HCT116 (cell line): Measurements from ENCODE around the gene TENM3.

Experiments used
- EZH2 ChIP-seq: fragments of 200-600 bp; sonication (generic); IDR thresholded peaks from 2 replicates; pipeline ENCODE4 v1.6.1; 2017; ENCODE audit warnings: antibody characterized with exemption, mixed run types
- EZH2phosphoT487 ChIP-seq: fragments of 200-600 bp; IDR thresholded peaks from 2 replicates; pipeline ENCODE4 v1.6.1; 2018; ENCODE audit warnings: antibody characterized with exemption, borderline replicate concordance
- POLR2A ChIP-seq: IDR thresholded peaks from 2 replicates; pipeline ENCODE4 v1.7.0; 2011; ENCODE audit warnings: borderline replicate concordance; ENCODE audit not compliant: insufficient read depth, insufficient read length; ENCODE audit errors: extremely low read depth
- POLR2AphosphoS5 ChIP-seq: IDR thresholded peaks from 2 replicates; pipeline ENCODE4 v1.6.1; 2011; ENCODE audit warnings: mild to moderate bottlenecking, low read depth, low read length, moderate library complexity
- RAD21 ChIP-seq: IDR thresholded peaks from 2 replicates; pipeline ENCODE4 v1.6.1; 2012; ENCODE audit warnings: low read depth, mild to moderate bottlenecking
- SP1 ChIP-seq: IDR thresholded peaks from 2 replicates; pipeline ENCODE4 v1.6.1; 2012; ENCODE audit warnings: low read depth
- ZNF274 ChIP-seq: fragments of 200-500 bp; sonication (Bioruptor generic); IDR thresholded peaks from 2 replicates; pipeline ENCODE4 v1.6.1; 2014; ENCODE audit warnings: mild to moderate bottlenecking, low read depth, low read length, inconsistent platforms
- TF ChIP-seq, protein P1 (sequence below), 3 experiments: fragments of 200-600 bp in 1 of 3; sonication (generic) in 1 of 3; IDR thresholded peaks in 2 of 3; conservative IDR thresholded peaks in 1 of 3; 2 replicates each; pipeline ENCODE4 v1.5.1; 2012 to 2017; ENCODE audit warnings: low read depth in 2 of 3, low read length in 2 of 3, antibody characterized with exemption in 1 of 3, borderline replicate concordance in 1 of 3, control low read depth in 1 of 3, mild to moderate bottlenecking in 1 of 3, mixed read lengths in 1 of 3, mixed run types in 1 of 3, moderate library complexity in 1 of 3; ENCODE audit not compliant: insufficient read depth in 1 of 3

DNA sequence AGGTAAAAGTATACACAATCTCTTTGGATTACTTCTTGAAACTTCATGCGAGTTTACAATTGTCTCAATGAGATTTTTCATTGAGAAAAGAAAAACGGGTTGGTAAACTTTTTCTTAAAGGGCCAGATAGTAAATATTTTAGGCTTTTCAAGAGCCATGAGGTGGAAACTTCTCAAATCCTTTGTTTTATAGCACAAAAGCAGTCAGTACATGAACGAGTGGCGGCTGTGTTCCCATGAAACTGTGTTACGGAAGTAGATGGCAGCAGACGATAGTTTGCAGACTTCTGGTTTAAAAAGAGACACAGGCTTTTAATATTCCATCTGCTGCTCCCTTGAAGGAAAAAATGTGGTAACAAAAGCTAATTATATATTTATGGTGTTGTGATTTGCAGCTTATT lies 332.0 kb downstream of the TENM3 start:
- TF ChIP-seq EZH2 (no peak), POLR2AphosphoS5 (no peak), ZNF274 (no peak), RAD21 (no peak), EZH2phosphoT487 (no peak), SP1 (no peak), POLR2A (no peak)
- TF ChIP-seq, protein P1, sequence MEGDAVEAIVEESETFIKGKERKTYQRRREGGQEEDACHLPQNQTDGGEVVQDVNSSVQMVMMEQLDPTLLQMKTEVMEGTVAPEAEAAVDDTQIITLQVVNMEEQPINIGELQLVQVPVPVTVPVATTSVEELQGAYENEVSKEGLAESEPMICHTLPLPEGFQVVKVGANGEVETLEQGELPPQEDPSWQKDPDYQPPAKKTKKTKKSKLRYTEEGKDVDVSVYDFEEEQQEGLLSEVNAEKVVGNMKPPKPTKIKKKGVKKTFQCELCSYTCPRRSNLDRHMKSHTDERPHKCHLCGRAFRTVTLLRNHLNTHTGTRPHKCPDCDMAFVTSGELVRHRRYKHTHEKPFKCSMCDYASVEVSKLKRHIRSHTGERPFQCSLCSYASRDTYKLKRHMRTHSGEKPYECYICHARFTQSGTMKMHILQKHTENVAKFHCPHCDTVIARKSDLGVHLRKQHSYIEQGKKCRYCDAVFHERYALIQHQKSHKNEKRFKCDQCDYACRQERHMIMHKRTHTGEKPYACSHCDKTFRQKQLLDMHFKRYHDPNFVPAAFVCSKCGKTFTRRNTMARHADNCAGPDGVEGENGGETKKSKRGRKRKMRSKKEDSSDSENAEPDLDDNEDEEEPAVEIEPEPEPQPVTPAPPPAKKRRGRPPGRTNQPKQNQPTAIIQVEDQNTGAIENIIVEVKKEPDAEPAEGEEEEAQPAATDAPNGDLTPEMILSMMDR (IDR thresholded peaks at IDR 0.05 in 2 of 3, conservative IDR thresholded peaks at IDR 0.05 in 1 of 3; ENCODE audit: borderline replicate concordance in 1 of 3, insufficient read depth in 1 of 3, low read depth in 2 of 3, low read length in 2 of 3): no peak
